DND-41 (cell line): ENCODE results near the gene TSPAN8.

Experiments
- ATAC-seq: fragments of 200-7000 bp; cut with Tn5 transposase; 3 replicates; pipeline ENCODE4 v1.9.1; 2021; ENCODE audit warnings: low read depth; ENCODE audit not compliant: insufficient read depth
- DNase-seq: peaks from one replicate; pipeline ENCODE4 v3.0.0-alpha.2; 2020
- H2AFZ ChIP-seq: 2 replicates; pipeline ENCODE4 v1.6.0; 2012; ENCODE audit warnings: low read depth, low read length
- H3K27ac ChIP-seq: 2 replicates; pipeline ENCODE4 v1.5.1; 2012; ENCODE audit warnings: low read length, inconsistent platforms
- H3K27me3 ChIP-seq: fragments of 200-600 bp; sonication (generic); 2 replicates; pipeline ENCODE4 v1.6.0; 2012; ENCODE audit warnings: low read length, mild to moderate bottlenecking, inconsistent platforms; ENCODE audit not compliant: insufficient read depth, poor library complexity
- H3K36me3 ChIP-seq: 2 replicates; pipeline ENCODE4 v1.5.1; 2012; ENCODE audit warnings: low read length, inconsistent platforms; ENCODE audit not compliant: insufficient read depth
- H3K4me1 ChIP-seq: 2 replicates; pipeline ENCODE4 v1.5.1; 2012; ENCODE audit warnings: mild to moderate bottlenecking, low read length; ENCODE audit not compliant: insufficient read depth
- H3K4me2 ChIP-seq: 2 replicates; pipeline ENCODE4 v1.6.0; 2012; ENCODE audit warnings: mild to moderate bottlenecking, moderate library complexity, low read length, inconsistent platforms; ENCODE audit not compliant: insufficient read depth
- H3K4me3 ChIP-seq, 2 experiments: fragments of 200-600 bp in 1 of 2; shearing (Covaris generic) in 1 of 2; 2 replicates each; pipeline ENCODE4 v1.5.1; 2012 to 2016; ENCODE audit warnings: inconsistent platforms in 2 of 2, low read length in 2 of 2, mild to moderate bottlenecking in 2 of 2, low read depth in 1 of 2, moderate library complexity in 1 of 2
- H3K79me2 ChIP-seq: 2 replicates; pipeline ENCODE4 v1.6.0; 2012; ENCODE audit warnings: low read length, inconsistent platforms; ENCODE audit not compliant: insufficient read depth
- H3K9ac ChIP-seq: 2 replicates; pipeline ENCODE4 v1.6.0; 2012; ENCODE audit warnings: low read depth, mild to moderate bottlenecking, inconsistent platforms, low read length, moderate library complexity
- H3K9me3 ChIP-seq: 2 replicates; pipeline ENCODE4 v1.5.1; 2012; ENCODE audit warnings: low read length, moderate library complexity, mild to moderate bottlenecking, inconsistent platforms; ENCODE audit not compliant: insufficient read depth, severe bottlenecking
- H4K20me1 ChIP-seq: 2 replicates; pipeline ENCODE4 v1.6.0; 2012; ENCODE audit warnings: low read length; ENCODE audit not compliant: insufficient read depth
- CTCF ChIP-seq: IDR thresholded peaks from 2 replicates; pipeline ENCODE4 v1.5.1; 2012; ENCODE audit warnings: borderline replicate concordance, low read length, moderate library complexity, mild to moderate bottlenecking; ENCODE audit not compliant: poor library complexity, severe bottlenecking; ENCODE audit errors: extremely low read depth
- EZH2 ChIP-seq: IDR thresholded peaks from 3 replicates; pipeline ENCODE4 v1.6.1; 2012; ENCODE audit warnings: borderline replicate concordance, low read depth, mild to moderate bottlenecking, moderate library complexity, low read length, inconsistent platforms; ENCODE audit not compliant: severe bottlenecking

TSPAN8 gene

GRCh38 chr12:71108355-71108754 is 49.4 kb downstream of the TSPAN8 start:
- no peak for TF ChIP-seq EZH2
- no peak for TF ChIP-seq CTCF
- DNase-seq (no peak), ATAC-seq (no peak)
- no peak overlapping the region for H3K27ac ChIP-seq
- no peaks in the 10 kb centered on the region for H3K4me1 ChIP-seq
- no peak overlapping the region for H3K9ac ChIP-seq
- H2AFZ ChIP-seq = no peak overlapping the region
- no peaks in the 10 kb centered on the region for H4K20me1 ChIP-seq
- no peak overlapping the region for H3K4me3 ChIP-seq
- H3K4me2 ChIP-seq = no peak overlapping the region
- no peaks in the 10 kb centered on the region for H3K79me2 ChIP-seq
- no peaks in the 10 kb centered on the region for H3K27me3 ChIP-seq
- H3K9me3 ChIP-seq = no peaks in the 10 kb centered on the region
- H3K36me3 ChIP-seq = no peaks in the 10 kb centered on the region

- no peak overlapping the region for H3K4me2 ChIP-seq
- no peak for TF ChIP-seq EZH2
- TF ChIP-seq CTCF = no peak
- no peaks in the 10 kb centered on the region for H3K9me3 ChIP-seq
- H4K20me1 ChIP-seq = no peaks in the 10 kb centered on the region
- H3K4me3 ChIP-seq = no peak overlapping the region
- H3K4me1 ChIP-seq = no peaks in the 10 kb centered on the region
- H3K79me2 ChIP-seq = no peaks in the 10 kb centered on the region
- no peak overlapping the region for H2AFZ ChIP-seq
- ATAC-seq (no peak), DNase-seq (no peak)
- no peak overlapping the region for H3K27ac ChIP-seq
- no peak overlapping the region for H3K9ac ChIP-seq
- H3K27me3 ChIP-seq = no peaks in the 10 kb centered on the region
- H3K36me3 ChIP-seq = no peaks in the 10 kb centered on the region
Observed at GRCh38 chr12:71107936-71108335, 49.9 kb downstream of the TSPAN8 start.

GRCh38 chr12:71105956-71106355 is 51.8 kb downstream of the TSPAN8 start:
- no peaks in the 10 kb centered on the region for H4K20me1 ChIP-seq
- H3K36me3 ChIP-seq = no peaks in the 10 kb centered on the region
- no peak overlapping the region for H3K4me3 ChIP-seq
- no peak overlapping the region for H3K9ac ChIP-seq
- no peaks in the 10 kb centered on the region for H3K79me2 ChIP-seq
- no peaks in the 10 kb centered on the region for H3K27me3 ChIP-seq
- no peak overlapping the region for H3K27ac ChIP-seq
- H3K9me3 ChIP-seq = no peaks in the 10 kb centered on the region
- ATAC-seq (no peak), DNase-seq (no peak)
- H3K4me2 ChIP-seq = no peak overlapping the region
- no peak overlapping the region for H2AFZ ChIP-seq
- H3K4me1 ChIP-seq = no peaks in the 10 kb centered on the region
- TF ChIP-seq EZH2 (no peak), CTCF (no peak)

- Histone ChIP-seq H3K4me2 (no peak overlapping the region), H3K79me2 (no peaks in the 10 kb centered on the region), H3K4me3 (no peak overlapping the region), H3K36me3 (no peaks in the 10 kb centered on the region), H4K20me1 (no peaks in the 10 kb centered on the region), H3K27me3 (no peaks in the 10 kb centered on the region), H3K4me1 (no peaks in the 10 kb centered on the region), H2AFZ (no peak overlapping the region), H3K27ac (no peak overlapping the region), H3K9me3 (no peaks in the 10 kb centered on the region), H3K9ac (no peak overlapping the region)
- DNase-seq (no peak), ATAC-seq (no peak)
- TF ChIP-seq EZH2 = no peak
- TF ChIP-seq CTCF = no peak
Observed at GRCh38 chr12:71092290-71092689, 65.5 kb downstream of the TSPAN8 start.
